H9 (cell line): ENCODE data around the gene FNDC3B. TPM values are rescaled to one million over a fixed set of nuclear protein-coding genes. Genes with fewer than 3 reads are reported as not detected.

Experiments
- DNase-seq: peaks from one replicate; pipeline ENCODE4 v3.0.0-alpha.2; 2017
- H2AFZ ChIP-seq: one replicate; pipeline ENCODE4 v1.6.1; 2013; ENCODE audit warnings: mild to moderate bottlenecking, low read length, control low read depth, moderate library complexity
- H2AK5ac ChIP-seq: 2 replicates; pipeline ENCODE4 v1.6.1; 2013; ENCODE audit warnings: low read length, control low read depth, mixed read lengths; ENCODE audit not compliant: insufficient read length
- H2BK120ac ChIP-seq: one replicate; pipeline ENCODE4 v1.6.1; 2013; ENCODE audit warnings: low read depth, mild to moderate bottlenecking, low read length, control low read depth, inconsistent platforms; ENCODE audit not compliant: poor library complexity, severe bottlenecking
- H2BK12ac ChIP-seq: 2 replicates; pipeline ENCODE4 v1.6.1; 2013; ENCODE audit warnings: low read length, control low read depth, mixed read lengths, low read depth; ENCODE audit not compliant: insufficient read length
- H2BK15ac ChIP-seq: 2 replicates; pipeline ENCODE4 v1.6.1; 2013; ENCODE audit warnings: low read depth, low read length, control low read depth
- H2BK20ac ChIP-seq: one replicate; pipeline ENCODE4 v1.6.1; 2013; ENCODE audit warnings: low read depth, mild to moderate bottlenecking, low read length, control low read depth, inconsistent platforms; ENCODE audit not compliant: poor library complexity, severe bottlenecking
- H2BK5ac ChIP-seq: 2 replicates; pipeline ENCODE4 v1.6.1; 2013; ENCODE audit warnings: low read length, control low read depth, mixed read lengths; ENCODE audit not compliant: insufficient read length
- H3K14ac ChIP-seq: 2 replicates; pipeline ENCODE4 v1.6.1; 2013; ENCODE audit warnings: low read length, control low read depth; ENCODE audit not compliant: insufficient read depth
- H3K18ac ChIP-seq: 2 replicates; pipeline ENCODE4 v1.6.1; 2013; ENCODE audit warnings: low read depth, mild to moderate bottlenecking, mixed read lengths, low read length, control low read depth; ENCODE audit not compliant: insufficient read length
- H3K23ac ChIP-seq: 2 replicates; pipeline ENCODE4 v1.6.1; 2013; ENCODE audit warnings: low read length, control low read depth, mixed read lengths, low read depth; ENCODE audit not compliant: insufficient read length
- H3K23me2 ChIP-seq: 2 replicates; pipeline ENCODE4 v1.6.1; 2013; ENCODE audit warnings: low read depth, mild to moderate bottlenecking, mixed read lengths, low read length, control low read depth; ENCODE audit not compliant: insufficient read length, poor library complexity, severe bottlenecking
- H3K27ac ChIP-seq: 2 replicates; pipeline ENCODE4 v1.5.1; 2013; ENCODE audit warnings: low read length, control low read depth, mixed read lengths, low read depth; ENCODE audit not compliant: insufficient read length
- H3K27me3 ChIP-seq: 2 replicates; pipeline ENCODE4 v1.6.1; 2013; ENCODE audit warnings: low read length, control low read depth, inconsistent platforms; ENCODE audit not compliant: insufficient read depth
- H3K4ac ChIP-seq: 2 replicates; pipeline ENCODE4 v1.6.1; 2013; ENCODE audit warnings: low read depth, mild to moderate bottlenecking, control low read depth, inconsistent platforms, low read length, moderate library complexity
- H3K4me1 ChIP-seq: 2 replicates; pipeline ENCODE4 v1.6.1; 2013; ENCODE audit warnings: low read length, control low read depth, inconsistent platforms; ENCODE audit not compliant: insufficient read depth
- H3K4me2 ChIP-seq: 2 replicates; pipeline ENCODE4 v1.6.1; 2013; ENCODE audit warnings: low read length, control low read depth, mixed read lengths; ENCODE audit not compliant: insufficient read length, insufficient read depth
- H3K56ac ChIP-seq: 2 replicates; pipeline ENCODE4 v1.6.1; 2013; ENCODE audit warnings: low read depth, mild to moderate bottlenecking, mixed read lengths, low read length, control low read depth; ENCODE audit not compliant: insufficient read length
- H3K79me1 ChIP-seq: 2 replicates; pipeline ENCODE4 v1.6.1; 2013; ENCODE audit warnings: low read depth, mild to moderate bottlenecking, moderate library complexity, low read length, control low read depth, inconsistent platforms; ENCODE audit not compliant: insufficient read depth, poor library complexity, severe bottlenecking
- H3K79me2 ChIP-seq: 2 replicates; pipeline ENCODE4 v1.6.1; 2013; ENCODE audit warnings: low read length, control low read depth, inconsistent platforms; ENCODE audit not compliant: insufficient read depth
- H3K9ac ChIP-seq: 2 replicates; pipeline ENCODE4 v1.6.1; 2013; ENCODE audit warnings: low read length, control low read depth, mixed read lengths; ENCODE audit not compliant: insufficient read length; ENCODE audit errors: extremely low read depth
- H3K9me3 ChIP-seq: one replicate; pipeline ENCODE4 v1.6.1; 2013; ENCODE audit warnings: low read depth, low read length, inconsistent platforms; ENCODE audit not compliant: control insufficient read depth
- H3T11ph ChIP-seq: one replicate; pipeline ENCODE4 v1.6.1; 2013; ENCODE audit warnings: mild to moderate bottlenecking, low read length, control low read depth, inconsistent platforms
- H4K20me1 ChIP-seq: one replicate; pipeline ENCODE4 v1.6.1; 2013; ENCODE audit not compliant: control insufficient read depth, insufficient read length, insufficient read depth
- H4K5ac ChIP-seq: 2 replicates; pipeline ENCODE4 v1.6.1; 2013; ENCODE audit warnings: low read depth, mild to moderate bottlenecking, mixed read lengths, low read length, control low read depth; ENCODE audit not compliant: insufficient read length
- H4K8ac ChIP-seq: replicated peaks from 2 replicates; pipeline ENCODE4 v1.6.1; 2013; ENCODE audit warnings: low read length, control low read depth, mixed read lengths, low read depth; ENCODE audit not compliant: insufficient read length
- H4K91ac ChIP-seq: 2 replicates; pipeline ENCODE4 v1.6.1; 2013; ENCODE audit warnings: low read depth, mild to moderate bottlenecking, moderate library complexity, mixed read lengths, low read length, control low read depth; ENCODE audit not compliant: insufficient read length
- H3K27ac Mint-ChIP-seq, 3 experiments: 2 replicates in 2 of 3; 3 replicates in 1 of 3; pipeline ENCODE4 v1.8.0; 2020 to 2021; ENCODE audit warnings: mixed read lengths in 3 of 3, mild to moderate bottlenecking in 1 of 3, moderate library complexity in 1 of 3
- H3K27me3 Mint-ChIP-seq: 2 replicates; pipeline ENCODE4 v1.8.0; 2021; ENCODE audit warnings: low read depth, mild to moderate bottlenecking, moderate library complexity, mixed read lengths
- H3K36me3 Mint-ChIP-seq, 3 experiments: 2 replicates in 2 of 3; 3 replicates in 1 of 3; pipeline ENCODE4 v1.8.0; 2020 to 2021; ENCODE audit warnings: low read depth in 3 of 3, mixed read lengths in 3 of 3; ENCODE audit not compliant: insufficient read depth in 1 of 3
- H3K4me1 Mint-ChIP-seq, 2 experiments: 2 replicates each; pipeline ENCODE4 v1.8.0; 2020; ENCODE audit warnings: mixed read lengths in 2 of 2
- H3K4me3 Mint-ChIP-seq, 2 experiments: 2 replicates in 1 of 2; 3 replicates in 1 of 2; pipeline ENCODE4 v1.8.0; 2020 to 2021; ENCODE audit warnings: mild to moderate bottlenecking in 2 of 2, mixed read lengths in 2 of 2, moderate library complexity in 1 of 2
- H3K9me3 Mint-ChIP-seq, 2 experiments: 2 replicates in 1 of 2; 3 replicates in 1 of 2; pipeline ENCODE4 v1.8.0; 2020; ENCODE audit warnings: mild to moderate bottlenecking in 2 of 2, mixed read lengths in 2 of 2, moderate library complexity in 1 of 2
- CTCF ChIP-seq: fragments of 200-600 bp; sonication (generic); conservative IDR thresholded peaks from 3 replicates; pipeline ENCODE4 v1.8.0; 2021; ENCODE audit warnings: antibody characterized with exemption, mild to moderate bottlenecking
- WGBS: extraction: QIAGEN DNeasy Blood & Tissue Kit; methylation state at CpG from one replicate; pipeline ENCODE4 v1.1.7; 2013; ENCODE audit warnings: missing lambda C conversion rate, low lambda C conversion rate, mixed read lengths; ENCODE audit not compliant: insufficient read length; ENCODE audit errors: extremely low coverage; 5-methylcytosine and 5-hydroxymethylcytosine counted together
- total RNA-seq: library from RNA; stranded (reverse); gene quantifications from 2 replicates; pipeline ENCODE4 v1.2.1, GENCODE V29; 2021

The FNDC3B gene
- total RNA-seq, 1 experiment from 2014 or later: 43.8 TPM

- TF ChIP-seq CTCF: no peak
- H4K91ac ChIP-seq: no peak overlapping the region
- H2AFZ ChIP-seq: no peak overlapping the region
- no peaks in the 10 kb centered on the region for H3K9me3 Mint-ChIP-seq
- H3K27me3 ChIP-seq: no peaks in the 10 kb centered on the region
- H3K27ac ChIP-seq: no peak overlapping the region
- H3K79me1 ChIP-seq: no peaks in the 10 kb centered on the region
- no peaks in the 10 kb centered on the region for H3K79me2 ChIP-seq
- H3T11ph ChIP-seq: no peak overlapping the region
- H2BK120ac ChIP-seq: no peak overlapping the region
- no peak overlapping the region for H3K56ac ChIP-seq
- H3K9me3 ChIP-seq: no peaks in the 10 kb centered on the region
- peaks cover 6 to 13% of the 10 kb centered on the region in 2 experiments for H3K4me1 Mint-ChIP-seq
- H3K4ac ChIP-seq: no peak overlapping the region
- no peaks in the 10 kb centered on the region for H3K23me2 ChIP-seq
- no peak overlapping the region for H4K8ac ChIP-seq
- peaks cover 13 to 32% (median 30%) of the 10 kb centered on the region in 3 experiments; a peak in 6 of 7 replicates for H3K36me3 Mint-ChIP-seq
- no peak overlapping the region for H4K5ac ChIP-seq
- H2BK20ac ChIP-seq: no peak overlapping the region
- no peak overlapping the region for H3K4me3 Mint-ChIP-seq
- no CpG with 5 or more reads among the region's 2 CpGs for WGBS
- H3K4me2 ChIP-seq: no peak overlapping the region
- H2BK5ac ChIP-seq: no peak overlapping the region
- H2AK5ac ChIP-seq: no peak overlapping the region
- H2BK12ac ChIP-seq: no peak overlapping the region
- H3K27me3 Mint-ChIP-seq: no peaks in the 10 kb centered on the region
- H3K23ac ChIP-seq: no peak overlapping the region
- H3K18ac ChIP-seq: no peak overlapping the region
- H3K4me1 ChIP-seq: no peaks in the 10 kb centered on the region
- H3K27ac Mint-ChIP-seq: no peak overlapping the region
- no peak overlapping the region for H2BK15ac ChIP-seq
- no peak overlapping the region for H3K9ac ChIP-seq
- no peak overlapping the region for H3K14ac ChIP-seq
- H4K20me1 ChIP-seq: no peaks in the 10 kb centered on the region
- no peak for DNase-seq
These were observed 266.6 kb downstream of the FNDC3B start for GRCh38 chr3:172305974-172306373.
